ENCODE data around the gene DGKZ.

DGKZ gene

GRCh38 chr11:46385169-46386004, 38.1 kb downstream of the DGKZ start:
- H3K4me1 ChIP-seq (ENCODE audit: low read length): peaks cover 7% of the 10 kb centered on the region; the same call in 1 of the 2 replicates

DNA sequence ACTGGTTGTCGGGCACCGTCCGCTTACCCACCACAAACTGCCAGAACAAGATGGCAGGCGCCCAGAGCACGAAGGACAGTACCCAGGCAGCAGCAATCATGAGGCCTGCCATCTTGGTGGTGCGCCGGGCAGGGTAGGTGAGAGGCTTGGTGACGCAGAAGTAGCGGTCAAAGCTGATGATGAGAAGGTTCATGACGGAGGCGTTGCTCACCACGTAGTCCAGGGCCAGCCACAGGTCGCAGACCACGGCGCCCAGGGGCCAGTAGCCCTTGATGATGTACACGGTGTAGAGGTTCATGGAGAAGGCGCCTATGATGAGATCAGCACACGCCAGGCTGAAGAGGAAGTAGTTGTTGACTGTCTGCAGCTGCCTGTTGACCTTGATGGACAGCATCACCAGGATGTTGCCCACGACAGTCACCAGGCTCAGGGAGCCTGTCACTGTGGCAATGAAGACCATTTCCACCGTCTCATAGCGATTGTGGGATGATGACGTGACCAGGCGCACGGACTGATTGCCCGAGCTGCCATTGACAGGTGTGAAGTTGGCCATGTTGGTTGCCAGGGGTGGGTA, 38.8 kb downstream of the DGKZ start:
- Histone ChIP-seq H3K79me2 (ENCODE audit: low read length) (no peaks in the 10 kb centered on the region), H3K9me2 (replicated peaks; ENCODE audit: insufficient read depth, low read length) (no peaks in the 10 kb centered on the region), H3F3A (ENCODE audit: insufficient read depth, low read length) (no peaks in the 10 kb centered on the region), H3K36me3 (replicated peaks; ENCODE audit: insufficient read depth, low read length) (no peaks in the 10 kb centered on the region), H3K4me1 (ENCODE audit: low read length) (peaks cover 7% of the 10 kb centered on the region; the same call in 1 of the 2 replicates), H3K9ac (ENCODE audit: low read length) (no peak overlapping the region), H3K4me3 (ENCODE audit: low read length) (no peak overlapping the region), H3K9me3 (replicated peaks; ENCODE audit: insufficient read depth, low read length) (no peaks in the 10 kb centered on the region), H2AFZ (ENCODE audit: low read length) (no peak overlapping the region), H3K27ac (ENCODE audit: low read length) (no peak overlapping the region), H4K20me1 (ENCODE audit: insufficient read depth, low read length) (no peaks in the 10 kb centered on the region), H3K4me2 (ENCODE audit: low read depth, low read length) (no peak overlapping the region), H3K27me3 (replicated peaks; ENCODE audit: insufficient read depth, low read length) (peaks cover 87% of the 10 kb centered on the region)
- DNase-seq: no peak
- no peak for TF ChIP-seq CTCF (IDR thresholded peaks at IDR 0.05; ENCODE audit: low read length)
- no peak for TF ChIP-seq EZH2 (optimal IDR thresholded peaks at IDR 0.05; ENCODE audit: low read depth, low read length)
- TF ChIP-seq EZH2phosphoT487 (IDR thresholded peaks at IDR 0.05; ENCODE audit: low read length): no peak

More at GRCh38 chr11:46385169-46386004, 38.1 kb downstream of the DGKZ start:
- no peak overlapping the region for H2AFZ ChIP-seq (ENCODE audit: low read length)
- no peak overlapping the region for H3K4me3 ChIP-seq (ENCODE audit: low read length)
- peaks cover 82% of the 10 kb centered on the region for H3K27me3 ChIP-seq (replicated peaks; ENCODE audit: insufficient read depth, low read length)
- H3K4me2 ChIP-seq (ENCODE audit: low read depth, low read length): no peak overlapping the region
- H3K9ac ChIP-seq (ENCODE audit: low read length): no peak overlapping the region
- no peak for DNase-seq
- no peaks in the 10 kb centered on the region for H4K20me1 ChIP-seq (ENCODE audit: insufficient read depth, low read length)
- H3K79me2 ChIP-seq (ENCODE audit: low read length): no peaks in the 10 kb centered on the region
- no peaks in the 10 kb centered on the region for H3F3A ChIP-seq (ENCODE audit: insufficient read depth, low read length)
- H3K36me3 ChIP-seq (replicated peaks; ENCODE audit: insufficient read depth, low read length): no peaks in the 10 kb centered on the region
- H3K27ac ChIP-seq (ENCODE audit: low read length): no peak overlapping the region
- no peaks in the 10 kb centered on the region for H3K9me2 ChIP-seq (replicated peaks; ENCODE audit: insufficient read depth, low read length)
- H3K9me3 ChIP-seq (replicated peaks; ENCODE audit: insufficient read depth, low read length): no peaks in the 10 kb centered on the region
- no peak for TF ChIP-seq EZH2 (optimal IDR thresholded peaks at IDR 0.05; ENCODE audit: low read depth, low read length)
- TF ChIP-seq CTCF (IDR thresholded peaks at IDR 0.05; ENCODE audit: low read length): no peak
- no peak for TF ChIP-seq EZH2phosphoT487 (IDR thresholded peaks at IDR 0.05; ENCODE audit: low read length)

- H3K9ac ChIP-seq (ENCODE audit: low read length): no peak overlapping the region
- no peak for DNase-seq
- H3K4me1 ChIP-seq (ENCODE audit: low read length): peaks cover 7% of the 10 kb centered on the region; the same call in 1 of the 2 replicates
- H2AFZ ChIP-seq (ENCODE audit: low read length): no peak overlapping the region
- no peaks in the 10 kb centered on the region for H4K20me1 ChIP-seq (ENCODE audit: insufficient read depth, low read length)
- H3K79me2 ChIP-seq (ENCODE audit: low read length): no peaks in the 10 kb centered on the region
- peaks cover 89% of the 10 kb centered on the region for H3K27me3 ChIP-seq (replicated peaks; ENCODE audit: insufficient read depth, low read length)
- no peaks in the 10 kb centered on the region for H3F3A ChIP-seq (ENCODE audit: insufficient read depth, low read length)
- no peak overlapping the region for H3K27ac ChIP-seq (ENCODE audit: low read length)
- no peak for TF ChIP-seq EZH2 (optimal IDR thresholded peaks at IDR 0.05; ENCODE audit: low read depth, low read length)
- no peak for TF ChIP-seq CTCF (IDR thresholded peaks at IDR 0.05; ENCODE audit: low read length)
- TF ChIP-seq EZH2phosphoT487 (IDR thresholded peaks at IDR 0.05; ENCODE audit: low read length): no peak
- H3K36me3 ChIP-seq (replicated peaks; ENCODE audit: insufficient read depth, low read length): no peaks in the 10 kb centered on the region
- H3K9me3 ChIP-seq (replicated peaks; ENCODE audit: insufficient read depth, low read length): no peaks in the 10 kb centered on the region
- H3K9me2 ChIP-seq (replicated peaks; ENCODE audit: insufficient read depth, low read length): no peaks in the 10 kb centered on the region
- H3K4me3 ChIP-seq (ENCODE audit: low read length): no peak overlapping the region
- no peak overlapping the region for H3K4me2 ChIP-seq (ENCODE audit: low read depth, low read length)
Observed at GRCh38 chr11:46386674-46387073, 39.4 kb downstream of the DGKZ start.
